ENCODE data around the gene ANKRD26. TPM values are rescaled to one million over a fixed set of nuclear protein-coding genes. Genes with fewer than 3 reads are reported as not detected.

ANKRD26 gene
- total RNA-seq, 2 donors from 2014 or later: 5.7 to 6.8 TPM

Other genes with a start within 250 kb of the ANKRD26 start
- gene ABI1, start 239.5 kb downstream of the ANKRD26 start, total RNA-seq: 10 to 100 TPM; 42.6 to 50.1 TPM
- 10 to 100 TPM; 81.9 to 85.2 TPM for gene YME1L1, start 53.9 kb upstream of the ANKRD26 start, total RNA-seq
- 1 to 10 TPM; 7.0 to 9.6 TPM for gene MASTL, start 54.9 kb upstream of the ANKRD26 start, total RNA-seq
- 10 to 100 TPM; 13.6 to 18.1 TPM for gene ACBD5, start 140.3 kb upstream of the ANKRD26 start, total RNA-seq